Muscle of leg (tissue), 11 donors: Measurements from ENCODE around the gene EEFSEC. TPM values are rescaled to one million over a fixed set of nuclear protein-coding genes. Genes with fewer than 3 reads are reported as not detected.
A peak's percentile ranks its signal among the peaks of the same experiment; 100 is the strongest.
"Not testable (repeated sequence)": the region's sequence is repeated elsewhere in the genome, so short reads cannot be mapped to it uniquely, and the experiment has no call there.

Source experiments
- DNase-seq: peaks from one replicate; pipeline ENCODE4 v3.0.0; 2013
- H3K27ac ChIP-seq: one replicate; pipeline ENCODE4 v1.5.1; 2013; ENCODE audit warnings: mild to moderate bottlenecking, low read length, control low read depth
- H3K27me3 ChIP-seq: one replicate; pipeline ENCODE4 v1.6.1; 2013; ENCODE audit warnings: low read length; ENCODE audit not compliant: control insufficient read depth, insufficient read depth
- H3K36me3 ChIP-seq: one replicate; pipeline ENCODE4 v1.6.1; 2013; ENCODE audit warnings: low read length; ENCODE audit not compliant: control insufficient read depth, insufficient read depth
- H3K4me1 ChIP-seq: one replicate; pipeline ENCODE4 v1.6.1; 2013; ENCODE audit warnings: low read length; ENCODE audit not compliant: control insufficient read depth, insufficient read depth
- H3K4me3 ChIP-seq: one replicate; pipeline ENCODE4 v1.5.1; 2013; ENCODE audit warnings: low read length, control low read depth
- H3K9me3 ChIP-seq: replicated peaks from 2 replicates; pipeline ENCODE4 v1.6.1; 2013; ENCODE audit warnings: low read depth, low read length; ENCODE audit not compliant: control insufficient read depth
- WGBS: methylation state at CpG from one replicate; pipeline ENCODE4 v1.1.5; 2013; ENCODE audit warnings: missing lambda C conversion rate; ENCODE audit not compliant: insufficient coverage; 5-methylcytosine and 5-hydroxymethylcytosine counted together
- polyA plus RNA-seq, 8 donors: library from polyadenylated mRNA; unstranded; fragments of 120-200 nt; gene quantifications; one replicate each; pipeline versions ENCODE4 v1.2.1 to v1.2.3, GENCODE V29; 2013; ENCODE audit warnings: inconsistent platforms in 1 of 8, low replicate concordance in 1 of 8; ENCODE audit not compliant: insufficient read length in 8 of 8, insufficient read depth in 1 of 8
- total RNA-seq: library from RNA; stranded (reverse); fragments of 120-200 nt; gene quantifications from one replicate; pipeline ENCODE4 v1.2.4, GENCODE V29; 2013

The EEFSEC gene
- total and polyA plus RNA-seq, 9 donors, result 5.5 to 20.9 (median 16.9) TPM

- Histone ChIP-seq H3K4me1 (peaks cover 3% of the 10 kb centered on the region), H3K4me3 (peak overlapping the region; percentile 87), H3K36me3 (peaks cover 11% of the 10 kb centered on the region), H3K27me3 (peaks cover 2% of the 10 kb centered on the region), H3K9me3 (no peaks in the 10 kb centered on the region), H3K27ac (peak overlapping the region; percentile 71)
- WGBS, result 85% methylated on average over 7 of the region's 29 CpGs
- peak; percentile 78 for DNase-seq
Measured at GRCh38 chr3:128152419-128153155, 694 bp upstream of the EEFSEC start.

GRCh38 chr3:128154354-128154753 lies 1.1 kb downstream of the EEFSEC start:
- H3K27ac ChIP-seq, H3K9me3 ChIP-seq, H3K4me1 ChIP-seq, DNase-seq, H3K27me3 ChIP-seq: not testable (repeated sequence)
- 91% methylated on average over 13 of the region's 16 CpGs for WGBS
- Histone ChIP-seq H3K36me3 (peaks cover 19% of the 10 kb centered on the region), H3K4me3 (peak overlapping the region; percentile 87)

GRCh38 chr3:128155616-128156360 lies 2.5 kb downstream of the EEFSEC start:
- Histone ChIP-seq H3K27ac (no peak overlapping the region), H3K27me3 (no peaks in the 10 kb centered on the region), H3K4me3 (no peak overlapping the region), H3K9me3 (no peaks in the 10 kb centered on the region), H3K36me3 (peaks cover 20% of the 10 kb centered on the region), H3K4me1 (peaks cover 3% of the 10 kb centered on the region)
- no peak for DNase-seq
- 100% methylated on average over 1 of the region's 3 CpGs for WGBS

GRCh38 chr3:128160661-128161060 lies 7.4 kb downstream of the EEFSEC start:
- Histone ChIP-seq H3K4me1 (no peaks in the 10 kb centered on the region), H3K27ac (no peak overlapping the region), H3K27me3 (no peaks in the 10 kb centered on the region), H3K36me3 (peaks cover 26% of the 10 kb centered on the region), H3K9me3 (no peaks in the 10 kb centered on the region), H3K4me3 (no peak overlapping the region)
- no CpG with 5 or more reads among the region's 5 CpGs for WGBS
- no peak for DNase-seq

GRCh38 chr3:128163432-128163831 lies 10.2 kb downstream of the EEFSEC start:
- Histone ChIP-seq H3K27ac (no peak overlapping the region), H3K27me3 (no peaks in the 10 kb centered on the region), H3K9me3 (no peaks in the 10 kb centered on the region), H3K4me1 (peaks cover 15% of the 10 kb centered on the region), H3K4me3 (no peak overlapping the region), H3K36me3 (peaks cover 16% of the 10 kb centered on the region)
- DNase-seq, result no peak
- WGBS, result 84% methylated on average over 5 of the region's 5 CpGs

- H3K27ac ChIP-seq, result peak overlapping the region; percentile 83
- H3K4me3 ChIP-seq, result no peak overlapping the region
- peaks cover 24% of the 10 kb centered on the region for H3K4me1 ChIP-seq
- H3K9me3 ChIP-seq, result no peaks in the 10 kb centered on the region
- 72% methylated on average over 3 of the region's 5 CpGs for WGBS
- peaks cover 8% of the 10 kb centered on the region for H3K36me3 ChIP-seq
- no peaks in the 10 kb centered on the region for H3K27me3 ChIP-seq
- DNase-seq, result no peak
Measured at GRCh38 chr3:128166971-128167453, 13.7 kb downstream of the EEFSEC start.

GRCh38 chr3:128167646-128167972 lies 14.3 kb downstream of the EEFSEC start:
- H3K27ac ChIP-seq, result peak overlapping the region; percentile 83
- peaks cover 24% of the 10 kb centered on the region for H3K4me1 ChIP-seq

GRCh38 chr3:128167973-128168674 lies 14.8 kb downstream of the EEFSEC start:
- no peaks in the 10 kb centered on the region for H3K9me3 ChIP-seq
- peak; percentile 64 for DNase-seq
- H3K36me3 ChIP-seq, result peaks cover 3% of the 10 kb centered on the region
- no peaks in the 10 kb centered on the region for H3K27me3 ChIP-seq
- peaks cover 24% of the 10 kb centered on the region for H3K4me1 ChIP-seq
- 58% methylated on average over 5 of the region's 5 CpGs for WGBS
- no peak overlapping the region for H3K4me3 ChIP-seq
- H3K27ac ChIP-seq, result peak overlapping the region; percentile 83

More at GRCh38 chr3:128167646-128167972, 14.3 kb downstream of the EEFSEC start:
- H3K4me3 ChIP-seq, result no peak overlapping the region
- no peak for DNase-seq
- no peaks in the 10 kb centered on the region for H3K9me3 ChIP-seq
- peaks cover 6% of the 10 kb centered on the region for H3K36me3 ChIP-seq
- WGBS, result 43% methylated on average over 5 of the region's 8 CpGs
- H3K27me3 ChIP-seq, result no peaks in the 10 kb centered on the region

GRCh38 chr3:128168836-128169235 lies 15.6 kb downstream of the EEFSEC start:
- H3K4me1 ChIP-seq, result peaks cover 25% of the 10 kb centered on the region
- 84% methylated on average over 2 of the region's 4 CpGs for WGBS
- no peaks in the 10 kb centered on the region for H3K9me3 ChIP-seq
- H3K27ac ChIP-seq, result peak overlapping the region; percentile 52
- no peak overlapping the region for H3K4me3 ChIP-seq
- DNase-seq, result no peak
- no peaks in the 10 kb centered on the region for H3K27me3 ChIP-seq
- H3K36me3 ChIP-seq, result peaks cover 2% of the 10 kb centered on the region
